SHP77 treated with DMSO at 0.1 percent for 48 hours (cell line): ENCODE data around the gene HEMK1.

Experiments used
- DNase-seq: peaks from one replicate; lab custom pipeline; 2025; lab: John Stamatoyannopoulos, UW

Gene HEMK1

DNA sequence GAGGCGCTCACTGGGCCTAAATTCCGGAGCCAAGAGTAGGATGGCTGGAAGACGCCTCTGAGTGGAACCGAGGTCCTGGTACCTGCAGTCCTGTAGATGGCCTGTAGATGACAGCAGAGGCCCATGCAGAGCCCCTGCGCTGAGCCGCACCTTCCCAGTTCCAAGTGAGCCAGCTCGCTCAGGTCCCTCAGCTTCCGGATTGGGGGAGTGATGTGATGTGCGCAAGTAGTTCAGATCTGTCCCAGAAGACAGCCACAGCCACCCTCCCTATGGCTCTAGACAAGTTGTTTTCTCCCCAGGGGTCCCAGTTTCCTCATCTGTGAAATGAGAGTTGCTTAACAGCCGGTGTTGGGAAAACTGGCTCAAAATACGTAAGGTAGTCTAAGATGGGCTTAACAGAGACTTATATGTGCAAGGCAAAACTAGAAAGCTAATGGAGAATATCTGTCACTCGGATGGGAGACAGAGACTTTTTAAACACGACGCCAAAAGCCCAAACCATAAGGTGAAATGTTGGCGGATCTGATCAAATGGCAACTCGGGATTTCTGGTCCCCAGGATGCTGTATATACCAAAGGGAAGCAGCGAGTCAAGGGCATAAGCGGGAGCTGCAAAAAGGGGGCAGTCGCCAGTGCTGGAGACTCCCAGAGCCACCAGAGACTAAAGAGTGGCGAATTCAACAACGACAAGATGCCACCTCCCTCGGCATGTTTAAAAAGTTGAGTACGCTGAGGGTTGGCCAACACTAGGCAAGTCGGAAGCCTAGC is 46.9 kb downstream of the HEMK1 start:
- DNase-seq: peak; percentile 59

DNA sequence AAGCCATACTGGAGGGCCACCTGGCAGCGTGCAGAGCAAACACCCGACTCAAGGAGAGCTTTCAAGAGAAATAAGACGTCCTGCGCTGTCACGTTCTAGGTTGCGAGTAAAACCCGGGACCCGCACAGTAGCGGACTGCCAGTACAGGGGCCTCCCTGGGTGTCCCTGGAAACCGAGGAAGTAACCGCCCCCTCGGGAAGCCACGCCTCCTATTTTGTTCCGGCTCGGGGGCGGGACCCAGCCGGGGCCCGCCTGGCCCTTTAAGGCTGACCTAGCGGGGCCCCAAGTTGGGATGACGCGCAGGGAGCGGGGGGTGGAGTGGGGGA is 47.4 kb downstream of the HEMK1 start:
- peak; percentile 53 for DNase-seq

DNA sequence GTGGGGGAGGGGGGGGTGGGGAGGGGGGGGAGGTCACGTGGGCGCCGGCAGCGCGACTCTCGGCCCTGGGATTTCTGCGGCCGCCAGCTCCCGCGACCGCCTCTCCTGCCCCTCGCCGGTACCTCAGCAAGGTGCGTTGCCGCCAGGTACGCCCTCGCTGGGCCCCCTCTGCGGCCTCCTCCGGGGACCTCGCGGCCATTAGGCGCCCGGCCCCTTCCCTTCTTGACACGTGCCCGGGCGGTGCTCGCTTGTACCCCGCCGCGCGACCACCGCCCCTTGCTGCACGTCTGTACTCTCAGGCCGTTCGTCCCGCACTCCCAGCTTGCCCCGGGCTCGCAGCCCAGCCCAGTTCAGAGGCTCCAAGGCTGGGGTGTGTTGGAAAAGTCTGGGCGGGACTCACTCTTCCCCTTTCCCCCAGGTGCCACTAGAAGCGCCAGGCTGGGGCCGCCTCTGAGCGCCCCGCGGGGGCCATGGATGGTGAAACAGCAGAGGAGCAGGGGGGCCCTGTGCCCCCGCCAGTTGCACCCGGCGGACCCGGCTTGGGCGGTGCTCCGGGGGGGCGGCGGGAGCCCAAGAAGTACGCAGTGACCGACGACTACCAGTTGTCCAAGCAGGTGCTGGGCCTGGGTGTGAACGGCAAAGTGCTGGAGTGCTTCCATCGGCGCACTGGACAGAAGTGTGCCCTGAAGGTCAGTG is 47.9 kb downstream of the HEMK1 start, which contains the start of gene MAPKAPK3:
MAPKAPK3 (plus strand) TSS at position 56 of the 696 bp plus-strand sequence; CDS start at position 471, 415 bp downstream.
- no peak for DNase-seq

DNA sequence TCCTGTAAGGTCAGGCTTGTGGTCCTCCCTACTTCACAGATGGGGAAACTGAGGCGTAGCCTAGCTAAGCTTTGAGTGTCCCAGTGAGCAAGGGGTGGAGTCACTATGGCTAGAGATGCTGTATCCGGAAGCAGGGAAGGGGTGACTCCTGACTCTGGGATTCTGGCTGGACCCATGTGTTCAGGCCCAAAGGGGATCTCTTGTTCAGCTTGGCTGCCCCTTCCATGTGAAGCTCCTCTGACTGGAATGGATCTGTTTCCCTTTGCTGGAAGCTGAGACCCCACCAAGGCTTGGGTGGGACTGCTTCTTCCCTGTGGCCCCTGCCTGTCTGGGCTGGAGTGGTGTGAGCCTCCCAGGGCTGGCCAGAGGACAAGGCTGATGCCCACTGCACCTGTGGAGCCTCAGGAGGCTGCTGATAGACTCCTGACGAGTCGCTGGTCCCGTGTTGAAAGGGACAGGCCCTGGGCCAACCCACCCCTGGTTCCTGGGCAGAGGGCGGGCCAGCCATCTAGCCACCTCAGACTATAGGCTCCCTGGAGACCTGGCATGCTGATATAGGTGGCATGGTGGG is 48.7 kb downstream of the HEMK1 start:
- DNase-seq: no peak

DNA sequence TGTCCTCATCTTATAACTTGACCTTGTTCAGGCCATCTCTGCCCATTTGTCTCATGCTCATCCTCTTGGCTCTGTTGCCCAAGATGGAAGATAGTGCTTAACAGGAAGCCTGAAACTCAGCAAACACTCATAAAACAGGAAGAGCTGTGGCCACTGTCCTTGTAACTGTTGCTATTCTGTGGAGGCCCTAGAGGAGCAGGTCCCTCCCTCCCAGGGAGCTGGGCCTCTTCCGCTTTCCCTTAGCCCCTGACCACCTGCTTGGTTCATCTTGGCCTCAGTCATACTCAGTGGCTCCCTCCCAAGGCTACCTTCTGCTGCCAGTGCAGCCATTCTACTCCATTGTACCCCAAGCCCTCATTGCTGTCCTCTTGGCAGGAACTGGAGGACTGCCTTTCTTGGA is 51.1 kb downstream of the HEMK1 start:
- DNase-seq: no peak

DNA sequence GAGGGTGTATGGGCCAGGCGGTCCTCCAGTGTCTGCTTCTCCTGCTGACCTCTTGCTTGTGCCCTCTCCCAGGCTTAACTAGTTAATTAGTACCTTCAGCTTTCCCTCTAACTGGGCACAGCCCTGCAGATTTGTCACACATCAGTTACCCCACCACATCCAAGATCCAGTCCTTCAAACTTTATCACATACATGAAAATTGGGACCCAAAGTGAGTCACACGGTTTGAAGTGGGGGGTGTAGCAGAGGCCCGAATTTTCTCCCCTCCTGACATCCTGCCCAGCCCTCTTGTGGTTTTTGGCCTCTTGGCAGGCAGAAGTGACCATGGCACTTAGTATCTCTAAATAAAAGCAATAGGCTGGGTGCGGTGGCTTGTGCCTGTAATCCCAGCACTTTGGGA is 51.5 kb downstream of the HEMK1 start:
- DNase-seq: no peak

DNA sequence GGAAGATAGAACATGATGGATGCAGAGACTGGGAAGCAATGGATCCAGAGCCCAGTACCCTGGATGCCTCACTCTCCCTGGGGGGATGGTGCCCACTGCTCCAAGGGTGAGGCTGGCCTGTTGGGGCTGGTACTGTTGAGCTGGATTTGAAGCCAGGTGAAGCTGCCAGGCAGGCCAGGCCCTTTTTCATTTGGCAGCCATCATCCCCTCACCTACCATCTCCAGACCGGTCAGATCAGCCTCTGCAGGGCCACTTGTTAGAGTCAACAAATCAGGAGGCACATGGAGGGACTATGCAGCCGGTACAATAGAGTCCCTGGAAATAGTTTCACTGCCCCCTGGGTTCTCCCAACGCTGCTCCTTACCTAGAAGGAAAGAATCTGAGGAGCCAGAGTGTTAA is 53.6 kb downstream of the HEMK1 start:
- DNase-seq: no peak

DNA sequence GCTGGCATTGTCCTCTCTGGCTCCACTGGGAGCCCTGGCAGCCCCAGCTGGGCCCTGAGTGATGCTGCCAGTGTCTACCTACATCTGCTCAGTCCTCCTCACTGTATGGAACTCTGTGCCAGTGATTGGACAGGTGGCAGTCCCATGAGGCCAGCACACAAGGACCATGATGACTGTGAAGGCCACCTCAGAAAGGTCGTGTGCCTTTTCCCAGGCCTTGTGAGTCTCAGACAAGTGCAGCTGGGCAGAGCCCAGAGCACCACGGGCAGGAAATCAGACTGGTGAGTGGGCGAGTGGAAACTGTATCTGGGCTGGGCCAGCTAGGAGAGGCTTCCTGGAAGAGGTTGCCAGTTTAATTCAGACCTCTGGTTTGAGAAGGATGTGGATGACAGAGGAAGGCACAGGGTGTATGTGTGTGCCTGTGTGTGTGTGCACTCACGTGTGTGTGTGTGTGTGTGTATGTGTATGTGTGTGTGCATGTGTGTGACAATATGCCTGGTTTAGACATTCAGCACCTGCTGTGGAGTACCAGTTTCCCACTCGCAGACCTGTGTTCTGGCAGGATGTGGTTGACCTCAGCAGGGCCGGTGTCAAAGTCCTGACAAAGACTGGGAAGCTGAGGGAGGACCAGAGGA is 54.6 kb downstream of the HEMK1 start:
- no peak for DNase-seq

DNA sequence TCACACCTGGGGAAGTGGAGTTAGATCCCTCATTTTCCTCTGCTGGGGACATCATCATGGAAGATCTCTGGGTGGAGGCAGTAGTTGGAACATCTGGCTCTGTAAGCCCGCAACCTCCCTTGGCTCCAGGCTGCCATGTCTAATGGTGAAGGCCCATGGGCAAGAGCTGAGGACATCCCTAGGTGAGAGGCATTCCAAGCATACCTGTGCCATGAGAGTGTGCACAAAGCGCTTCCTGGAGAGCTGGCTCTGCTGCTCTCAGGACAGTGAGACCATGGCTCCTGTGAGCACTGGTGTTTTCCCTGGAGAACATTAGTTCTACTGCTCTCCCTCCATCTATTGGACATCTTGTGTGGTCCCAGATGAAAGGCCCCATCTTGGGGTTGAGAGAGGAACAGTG is 55.3 kb downstream of the HEMK1 start:
- DNase-seq: no peak

DNA sequence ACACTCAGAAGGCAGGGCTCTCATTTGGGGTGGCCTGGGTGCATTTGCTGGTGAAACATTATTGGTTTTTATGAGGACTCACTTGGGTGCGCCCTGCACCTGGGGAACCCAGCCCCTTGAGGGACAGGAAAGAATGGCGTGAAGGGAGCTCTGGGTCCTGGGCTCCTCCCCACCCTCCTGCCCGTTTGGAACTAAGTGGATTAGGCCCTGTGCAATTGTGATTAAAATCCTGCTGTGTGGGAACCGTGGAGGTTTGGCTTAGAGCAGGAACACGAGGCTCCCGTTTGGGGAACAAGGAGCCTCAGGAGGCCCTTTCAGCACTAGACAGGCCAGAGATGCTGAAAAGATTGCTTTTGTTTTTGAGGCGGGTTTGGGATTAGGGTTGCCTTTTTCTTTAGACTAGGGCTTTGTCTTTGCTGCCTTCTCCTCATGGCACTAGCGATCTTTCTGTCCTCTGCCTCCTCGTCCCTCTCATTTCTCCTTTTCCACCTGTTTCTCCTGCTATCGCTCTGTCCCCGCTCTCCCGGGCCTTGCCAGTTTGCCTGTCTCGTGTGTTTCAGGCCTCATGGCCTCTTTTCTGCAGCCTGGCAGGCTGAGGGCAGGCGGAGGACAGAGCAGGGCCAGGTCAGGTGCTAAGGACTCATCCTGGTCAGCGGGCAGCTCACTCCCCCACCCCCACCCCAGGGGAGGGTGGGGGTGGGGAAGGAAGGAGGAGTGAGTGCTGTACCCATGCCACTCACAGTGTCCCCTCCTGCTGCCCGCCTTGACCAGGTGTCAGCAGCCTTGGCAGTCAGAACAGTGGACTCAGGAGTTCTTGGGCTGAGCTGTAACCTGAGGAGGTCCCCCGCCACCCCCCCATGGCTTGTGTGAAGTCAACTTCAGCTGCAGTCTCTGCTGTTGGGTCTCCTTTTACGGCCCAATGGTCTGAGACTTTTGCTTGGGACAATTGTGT is 56.2 kb downstream of the HEMK1 start:
- DNase-seq: no peak

DNA sequence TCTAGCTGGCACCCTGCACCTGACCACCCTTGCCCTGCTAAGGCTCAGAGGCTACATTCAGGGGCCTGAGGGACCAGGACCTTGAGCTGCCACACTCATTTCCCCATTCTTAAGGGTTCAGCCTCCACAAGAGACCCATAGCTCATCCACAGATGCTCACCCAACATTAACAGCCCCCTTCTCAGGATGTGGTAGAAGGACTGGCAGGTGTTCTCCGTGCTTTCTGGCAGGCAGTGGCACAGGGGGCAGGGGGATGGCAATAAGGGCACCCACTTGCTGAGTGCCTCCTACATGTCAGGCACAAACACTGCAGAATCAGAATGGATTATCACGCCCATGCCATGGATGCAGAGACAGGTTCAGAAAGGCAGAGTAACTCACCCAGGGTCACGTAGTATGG is 57.1 kb downstream of the HEMK1 start:
- DNase-seq: no peak

DNA sequence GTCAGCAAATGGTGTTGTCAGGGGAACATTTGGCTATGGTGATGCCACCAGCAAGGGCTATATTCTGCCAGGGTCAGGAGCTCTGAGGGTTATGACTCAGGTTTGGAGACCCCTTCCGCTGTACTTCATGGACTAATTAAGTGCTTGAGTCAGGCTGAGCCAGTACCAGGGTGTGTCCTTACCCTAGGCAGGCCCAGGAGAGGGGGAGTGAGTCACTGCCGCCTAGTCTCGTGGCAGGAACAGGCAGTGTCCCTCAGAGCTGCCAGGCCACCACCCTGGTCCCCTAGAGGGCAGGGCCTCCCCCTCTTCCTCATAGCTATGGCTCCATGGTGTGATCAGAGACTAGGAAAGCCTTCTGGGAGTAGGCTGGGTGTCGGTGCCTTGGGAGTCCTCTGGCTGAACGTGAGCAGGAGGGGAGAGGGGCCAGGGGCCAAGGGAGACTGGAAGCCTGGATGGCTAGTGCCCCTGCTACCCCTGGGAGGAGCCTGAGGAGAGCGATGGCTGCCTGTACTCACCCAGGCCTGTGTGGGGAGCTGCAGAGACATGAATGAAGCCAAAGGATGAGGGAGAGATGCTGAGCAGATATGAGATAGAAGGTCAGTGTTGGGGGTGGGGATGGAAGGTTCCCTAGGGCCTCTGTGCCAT is 58.2 kb downstream of the HEMK1 start:
- DNase-seq: no peak

DNA sequence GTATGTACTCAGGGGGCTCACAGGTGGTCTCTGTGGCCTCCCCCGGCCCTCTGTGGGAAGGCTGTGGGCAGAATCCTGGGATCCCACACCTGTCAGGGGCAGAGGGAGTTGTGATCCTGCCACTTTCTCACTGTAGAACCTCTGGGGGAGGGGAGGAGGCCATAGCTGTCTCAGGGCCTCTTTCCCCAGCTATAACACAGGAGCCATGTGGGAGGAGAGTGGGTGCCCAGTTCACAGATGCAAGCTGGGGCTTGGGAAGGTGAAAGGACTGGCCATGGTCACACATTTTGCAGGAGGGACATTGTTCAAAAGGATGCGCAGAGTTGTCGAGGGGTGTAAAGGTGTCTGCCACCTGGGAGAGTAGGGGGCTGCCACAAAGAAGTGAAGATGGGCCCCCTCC is 59.3 kb downstream of the HEMK1 start:
- no peak for DNase-seq

DNA sequence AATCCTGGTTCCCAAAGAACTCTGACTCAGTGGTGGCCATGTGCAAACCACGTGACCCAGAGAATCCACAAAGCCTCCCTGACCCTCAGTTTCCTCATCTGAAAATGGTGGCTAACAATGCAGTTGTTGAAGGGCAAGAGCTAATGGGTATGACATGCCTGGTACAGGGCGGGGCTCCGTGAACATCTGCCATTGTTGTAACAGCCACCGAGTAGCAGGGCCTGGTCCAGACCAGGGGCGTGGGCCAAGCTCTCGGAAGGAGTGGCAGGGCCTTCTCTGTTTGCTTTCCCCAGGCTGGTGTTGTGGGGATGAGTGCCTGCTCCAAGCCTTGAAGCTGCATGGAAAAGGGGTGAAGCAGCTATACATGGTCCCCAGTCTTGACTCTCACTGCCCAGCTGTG is 61.1 kb downstream of the HEMK1 start:
- DNase-seq: no peak

DNA sequence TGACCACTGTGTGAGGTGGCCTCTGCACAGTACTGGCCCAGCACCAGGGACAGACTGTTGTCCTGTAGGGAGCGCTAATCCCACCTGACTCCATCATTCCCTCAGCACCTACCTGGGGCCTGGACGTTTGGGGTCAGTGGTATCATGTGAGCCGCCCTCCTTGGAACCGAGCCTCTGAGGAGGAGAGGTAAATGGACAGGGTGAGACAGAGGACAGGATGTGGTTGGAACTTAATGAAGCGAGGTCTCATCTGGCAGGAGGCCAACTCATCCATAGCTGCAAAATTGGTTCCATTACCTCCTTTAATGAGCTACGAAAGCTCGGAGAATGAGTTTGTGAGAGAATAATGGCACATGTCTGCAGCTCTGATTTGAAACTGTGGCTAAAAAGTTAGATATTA is 61.6 kb downstream of the HEMK1 start:
- no peak for DNase-seq

DNA sequence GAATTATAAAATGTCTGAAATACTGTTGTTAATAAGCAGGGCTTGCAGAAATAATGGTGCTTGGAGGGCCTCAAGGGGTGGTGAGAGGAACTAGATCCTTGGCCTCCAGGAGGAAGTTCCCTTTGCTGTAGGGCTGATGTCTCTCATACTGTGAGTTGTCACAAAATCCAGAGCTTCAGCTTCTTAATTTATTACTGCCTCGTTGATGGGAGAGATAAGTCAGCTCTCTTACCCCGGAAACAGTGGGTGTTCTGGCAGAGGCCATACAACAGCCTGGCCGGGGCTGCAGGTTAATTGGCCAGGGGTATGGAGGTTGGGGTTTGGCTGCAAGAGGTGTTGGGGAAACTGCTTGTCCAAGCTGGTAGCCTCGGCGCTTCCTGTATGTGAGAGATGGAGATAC is 63.1 kb downstream of the HEMK1 start:
- DNase-seq: no peak

DNA sequence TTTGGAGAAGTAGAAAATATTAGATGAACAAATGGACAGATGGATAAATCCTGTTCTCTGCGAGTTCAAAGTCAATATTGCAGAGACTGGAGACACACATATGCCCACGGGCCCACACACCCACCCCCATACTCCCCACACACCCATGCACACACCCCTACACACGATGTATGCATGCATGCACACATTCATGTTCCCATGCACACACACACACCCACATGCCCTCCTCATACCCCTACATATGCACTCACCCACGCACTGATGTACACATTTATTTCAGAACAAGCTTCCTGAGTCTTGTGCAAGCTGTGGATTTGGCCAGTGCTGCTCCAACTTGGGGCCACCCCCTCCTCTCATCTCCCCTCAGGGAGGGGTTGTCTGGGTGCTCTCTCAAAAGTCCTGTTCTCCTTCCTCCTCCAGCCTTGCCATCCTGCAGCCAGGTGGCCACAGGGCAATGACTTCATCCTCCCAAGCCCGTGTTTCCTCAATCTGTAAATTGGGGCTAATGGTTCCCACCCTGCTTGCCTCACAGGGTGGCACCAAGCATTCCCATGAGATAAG is 64.0 kb downstream of the HEMK1 start:
- DNase-seq: no peak

DNA sequence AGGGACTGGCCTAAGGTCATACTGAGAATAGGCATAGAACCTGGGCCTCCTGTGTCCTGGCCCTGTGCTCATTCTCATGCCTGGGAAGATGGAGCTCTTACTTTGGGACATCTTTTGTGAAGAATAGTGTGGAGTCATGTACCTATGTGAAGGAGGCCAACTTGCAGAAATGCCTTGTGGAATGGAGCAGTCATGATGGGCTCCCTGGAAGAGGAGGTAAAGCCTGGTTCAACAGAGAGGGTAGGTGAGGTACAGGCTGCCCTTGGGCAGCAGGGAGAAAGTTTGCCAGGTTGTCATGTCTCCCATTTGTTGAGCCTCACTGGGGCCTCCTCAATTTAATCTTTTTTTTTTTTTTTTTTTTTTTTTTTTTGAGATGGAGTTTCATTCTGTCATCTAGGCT is 65.7 kb downstream of the HEMK1 start:
- DNase-seq: no peak

DNA sequence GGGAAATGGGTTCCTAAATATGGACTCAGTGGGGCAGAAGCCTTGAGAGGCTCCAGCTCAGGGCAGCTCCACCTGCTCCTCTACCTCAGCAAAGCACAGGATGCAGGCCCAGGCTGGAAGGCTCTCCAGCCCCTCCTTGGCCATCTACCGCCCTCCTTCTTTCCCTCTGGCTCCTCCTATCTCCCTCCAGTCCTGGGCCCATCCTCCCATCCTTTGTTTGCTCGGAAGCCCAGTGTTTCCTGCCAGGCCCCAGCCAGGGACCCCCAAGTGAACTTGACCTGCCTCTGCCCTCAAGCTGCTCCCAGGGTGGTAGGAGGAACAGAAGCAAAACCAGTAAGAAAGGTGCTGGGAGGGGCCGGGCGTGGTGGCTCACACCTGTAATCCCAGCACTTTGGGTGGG is 67.7 kb downstream of the HEMK1 start:
- DNase-seq: no peak

DNA sequence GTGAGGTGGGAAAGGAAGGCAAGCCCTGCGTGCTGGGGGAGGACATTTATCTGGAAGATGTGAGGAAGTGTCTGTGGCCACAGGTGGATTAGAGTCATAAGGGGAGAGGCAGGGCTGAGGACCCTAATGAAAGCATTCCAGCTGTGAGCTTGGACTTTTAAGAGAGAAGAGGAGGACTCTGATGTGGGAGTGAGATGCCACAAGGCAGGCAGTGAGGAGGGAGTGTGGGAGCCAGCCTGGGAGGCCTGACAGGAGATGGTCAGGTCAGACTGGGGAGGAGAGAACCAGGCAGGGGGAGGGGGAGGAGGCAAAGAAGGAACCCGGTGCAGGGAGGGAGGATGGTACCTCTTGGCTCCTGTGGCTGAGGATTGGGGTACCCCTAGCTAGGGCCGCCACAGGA is 68.6 kb downstream of the HEMK1 start:
- DNase-seq: no peak

DNA sequence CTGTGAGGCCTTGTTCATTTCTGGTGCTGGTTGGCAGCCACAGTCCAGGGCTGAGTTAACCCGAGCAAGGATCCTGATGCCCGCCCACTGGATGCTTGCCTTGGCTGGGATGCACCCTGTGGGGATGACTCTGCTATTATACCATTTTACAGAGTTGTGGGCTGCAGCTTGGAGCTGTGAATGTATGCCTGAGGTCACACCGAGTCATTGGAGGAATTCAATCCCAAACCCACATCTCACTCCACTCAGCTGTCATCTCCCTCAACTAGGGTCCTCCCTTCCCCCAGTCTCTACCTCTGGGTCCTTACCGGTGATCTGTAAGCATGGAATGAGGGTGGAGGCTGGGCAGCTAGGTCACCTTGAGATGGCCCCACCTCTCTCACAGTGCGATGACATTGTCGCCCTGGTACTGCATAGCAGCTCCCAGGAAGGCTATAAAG is 69.8 kb downstream of the HEMK1 start:
- no peak for DNase-seq
